Measurements from ENCODE around the gene C1QL2. TPM values are rescaled to one million over a fixed set of nuclear protein-coding genes. Genes with fewer than 3 reads are reported as not detected.

Gene C1QL2
- polyA plus RNA-seq, 2 of the 4 experiments (the other 2 are of a cell fraction): not detected

DNA sequence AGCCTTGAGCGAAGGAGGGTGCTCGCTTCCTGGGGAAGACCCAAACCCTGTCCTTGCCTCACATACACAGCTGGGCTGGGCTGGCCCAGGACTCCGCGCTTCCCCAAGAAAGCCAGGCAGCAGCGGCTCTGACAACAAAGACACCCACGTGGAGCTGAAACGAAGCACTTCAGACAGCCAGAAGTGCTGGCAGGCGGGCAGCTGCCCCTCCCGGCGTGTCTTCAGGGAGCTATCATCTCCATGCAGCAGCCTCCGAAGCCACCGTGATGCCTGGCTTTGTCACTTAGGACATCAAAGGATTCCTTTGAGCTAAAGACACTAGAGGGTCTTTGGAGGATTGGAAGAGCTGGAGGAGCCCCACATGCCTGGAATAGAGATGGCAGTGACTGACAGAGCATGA, 35.2 kb downstream of the C1QL2 start:
- ATAC-seq (no peak), DNase-seq (ENCODE audit: low read depth in 1 of 2, low spot score in 1 of 2) (no peak), FAIRE-seq (no peak)
- Histone ChIP-seq H3K27ac (no peak overlapping the region), H3K4me2 (no peak overlapping the region), H3K9me3 (no peaks in the 10 kb centered on the region), H3K4me3 (no peak overlapping the region), H3K4me1 (no peaks in the 10 kb centered on the region)
- TF ChIP-seq BHLHE40 (IDR thresholded peaks at IDR 0.05; ENCODE audit: low read depth, low read length) (no peak), HDAC2 (IDR thresholded peaks at IDR 0.05) (no peak), ZNF302 (CRISPR knock-in tag; IDR thresholded peaks at IDR 0.05) (no peak), ZC3H11A (IDR thresholded peaks at IDR 0.05) (no peak), HOXB13 (CRISPR knock-in tag; IDR thresholded peaks at IDR 0.05; ENCODE audit: low read depth) (no peak), TFCP2L1 (CRISPR knock-in tag; IDR thresholded peaks at IDR 0.05) (no peak), SMC3 (IDR thresholded peaks at IDR 0.05) (no peak), ZSCAN20 (CRISPR knock-in tag; IDR thresholded peaks at IDR 0.05) (no peak), ESRRA (IDR thresholded peaks at IDR 0.05; ENCODE audit: borderline replicate concordance, low read length) (no peak), KDM1A (IDR thresholded peaks at IDR 0.05; ENCODE audit: low read depth) (no peak), MAFK (IDR thresholded peaks at IDR 0.05; ENCODE audit: partially characterized antibody) (no peak), MAZ (IDR thresholded peaks at IDR 0.05; ENCODE audit: borderline replicate concordance, low read depth, low read length) (no peak), CBX2 (IDR thresholded peaks at IDR 0.05; ENCODE audit: borderline replicate concordance, low read depth) (no peak)
- TF ChIP-seq, protein P1, sequence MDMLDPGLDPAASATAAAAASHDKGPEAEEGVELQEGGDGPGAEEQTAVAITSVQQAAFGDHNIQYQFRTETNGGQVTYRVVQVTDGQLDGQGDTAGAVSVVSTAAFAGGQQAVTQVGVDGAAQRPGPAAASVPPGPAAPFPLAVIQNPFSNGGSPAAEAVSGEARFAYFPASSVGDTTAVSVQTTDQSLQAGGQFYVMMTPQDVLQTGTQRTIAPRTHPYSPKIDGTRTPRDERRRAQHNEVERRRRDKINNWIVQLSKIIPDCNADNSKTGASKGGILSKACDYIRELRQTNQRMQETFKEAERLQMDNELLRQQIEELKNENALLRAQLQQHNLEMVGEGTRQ (IDR thresholded peaks at IDR 0.05): no peak
- TF ChIP-seq, protein P2, sequence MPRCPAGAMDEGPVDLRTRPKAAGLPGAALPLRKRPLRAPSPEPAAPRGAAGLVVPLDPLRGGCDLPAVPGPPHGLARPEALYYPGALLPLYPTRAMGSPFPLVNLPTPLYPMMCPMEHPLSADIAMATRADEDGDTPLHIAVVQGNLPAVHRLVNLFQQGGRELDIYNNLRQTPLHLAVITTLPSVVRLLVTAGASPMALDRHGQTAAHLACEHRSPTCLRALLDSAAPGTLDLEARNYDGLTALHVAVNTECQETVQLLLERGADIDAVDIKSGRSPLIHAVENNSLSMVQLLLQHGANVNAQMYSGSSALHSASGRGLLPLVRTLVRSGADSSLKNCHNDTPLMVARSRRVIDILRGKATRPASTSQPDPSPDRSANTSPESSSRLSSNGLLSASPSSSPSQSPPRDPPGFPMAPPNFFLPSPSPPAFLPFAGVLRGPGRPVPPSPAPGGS (IDR thresholded peaks at IDR 0.05): no peak
- TF ChIP-seq, protein P3, sequence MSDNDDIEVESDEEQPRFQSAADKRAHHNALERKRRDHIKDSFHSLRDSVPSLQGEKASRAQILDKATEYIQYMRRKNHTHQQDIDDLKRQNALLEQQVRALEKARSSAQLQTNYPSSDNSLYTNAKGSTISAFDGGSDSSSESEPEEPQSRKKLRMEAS (IDR thresholded peaks at IDR 0.05): no peak
- TF ChIP-seq, protein P4, sequence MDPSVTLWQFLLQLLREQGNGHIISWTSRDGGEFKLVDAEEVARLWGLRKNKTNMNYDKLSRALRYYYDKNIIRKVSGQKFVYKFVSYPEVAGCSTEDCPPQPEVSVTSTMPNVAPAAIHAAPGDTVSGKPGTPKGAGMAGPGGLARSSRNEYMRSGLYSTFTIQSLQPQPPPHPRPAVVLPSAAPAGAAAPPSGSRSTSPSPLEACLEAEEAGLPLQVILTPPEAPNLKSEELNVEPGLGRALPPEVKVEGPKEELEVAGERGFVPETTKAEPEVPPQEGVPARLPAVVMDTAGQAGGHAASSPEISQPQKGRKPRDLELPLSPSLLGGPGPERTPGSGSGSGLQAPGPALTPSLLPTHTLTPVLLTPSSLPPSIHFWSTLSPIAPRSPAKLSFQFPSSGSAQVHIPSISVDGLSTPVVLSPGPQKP (IDR thresholded peaks at IDR 0.05; ENCODE audit: low read depth, low read length): no peak
- no CpG with 5 or more reads among the region's 12 CpGs for WGBS (ENCODE audit: missing lambda C conversion rate)
- POLR2A ChIA-PET: no interaction called here
- CTCF ChIA-PET: interaction anchor here (1.4 kb wide), 1 partner anchor 241 kb away, joined by 5 read pairs; no protein-coding TSS in a partner anchor

DNA sequence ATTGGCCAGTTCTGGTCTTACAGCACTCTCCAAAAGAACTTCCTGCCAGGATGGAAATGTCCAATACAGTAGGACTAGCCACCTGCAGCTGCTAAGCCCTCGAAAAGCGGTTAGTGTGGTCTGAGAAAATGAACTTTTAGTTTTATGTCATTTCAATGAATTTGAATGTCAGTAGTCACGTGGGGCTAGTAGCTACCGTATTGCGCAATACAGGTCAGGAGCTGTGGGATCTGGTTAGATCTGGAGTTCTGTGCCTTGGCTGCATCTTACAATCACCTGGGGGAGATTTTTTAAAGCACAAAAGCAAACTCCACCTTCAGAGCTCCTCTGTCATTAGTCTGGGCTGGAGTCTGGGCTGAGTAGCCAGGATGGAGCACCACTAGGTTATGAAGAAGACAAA, 35.9 kb downstream of the C1QL2 start:
- no peak overlapping the region for H3K4me3 ChIP-seq
- no peak overlapping the region for H3K27ac ChIP-seq
- no peak overlapping the region for H3K4me2 ChIP-seq
- no peaks in the 10 kb centered on the region for H3K4me1 ChIP-seq
- TF ChIP-seq CEBPB (IDR thresholded peaks at IDR 0.05) (peak; percentile 96 to 98), CBX8 (IDR thresholded peaks at IDR 0.05) (no peak), CHD2 (IDR thresholded peaks at IDR 0.05; ENCODE audit: low read length, partially characterized antibody) (no peak), POLR2A (IDR thresholded peaks at IDR 0.05; ENCODE audit: low read length) (no peak), HOXB13 (CRISPR knock-in tag; IDR thresholded peaks at IDR 0.05; ENCODE audit: low read depth) (no peak), HOXB5 (CRISPR knock-in tag; IDR thresholded peaks at IDR 0.05) (no peak)
- TF ChIP-seq, protein P2 (IDR thresholded peaks at IDR 0.05): no peak
- ATAC-seq (no peak), FAIRE-seq (no peak), DNase-seq (ENCODE audit: low read depth in 1 of 2, low spot score in 1 of 2) (no peak)
- H3K9me3 ChIP-seq: no peaks in the 10 kb centered on the region
- 46% methylated on average over 5 of the region's 5 CpGs for WGBS (ENCODE audit: missing lambda C conversion rate)
- ChIA-PET POLR2A (no interaction called here), CTCF (no interaction called here)

All from A549 (cell line).